SK-N-SH treated with all-trans-retinoic acid at 6 μM for 48 hours (cell line): Measurements from ENCODE around the gene SMIM9.

Experiments
- ATAC-seq: fragments of 200-7000 bp; cut with Tn5 transposase; 3 replicates; pipeline ENCODE4 v1.9.1; 2020; ENCODE audit warnings: mild to moderate bottlenecking, moderate library complexity
- ARNTL ChIP-seq: fragments of 450-650 bp; formaldehyde crosslinking; IDR thresholded peaks from 2 replicates; pipeline ENCODE4 v1.5.0; 2020; ENCODE audit warnings: low read depth, mild to moderate bottlenecking, moderate library complexity, borderline replicate concordance
- BACH2 ChIP-seq: fragments of 250-450 bp; sonication (Bioruptor Pico); IDR thresholded peaks from 2 replicates; pipeline ENCODE4 v1.9.0; 2021; ENCODE audit warnings: mild to moderate bottlenecking, borderline replicate concordance
- CSDC2 ChIP-seq: fragments of 250-450 bp; sonication (Bioruptor Pico); IDR thresholded peaks from 2 replicates; pipeline ENCODE4 v1.5.0; 2020; ENCODE audit warnings: mild to moderate bottlenecking, moderate library complexity
- ESRRG ChIP-seq: fragments of 250-450 bp; sonication (Bioruptor Pico); IDR thresholded peaks from 2 replicates; pipeline ENCODE4 v1.6.1; 2021; ENCODE audit warnings: mild to moderate bottlenecking
- ISL1 ChIP-seq: fragments of 250-450 bp; sonication (Bioruptor Pico); IDR thresholded peaks from 2 replicates; pipeline ENCODE4 v2.1.2; 2022; ENCODE audit warnings: mild to moderate bottlenecking, moderate library complexity
- PPARA ChIP-seq: fragments of 250-450 bp; sonication (Bioruptor Pico); IDR thresholded peaks from 2 replicates; pipeline ENCODE4 v1.5.0; 2020; ENCODE audit warnings: mild to moderate bottlenecking, borderline replicate concordance
- RARB ChIP-seq: fragments of 250-450 bp; sonication (Bioruptor Pico); IDR thresholded peaks from 2 replicates; pipeline ENCODE4 v1.8.0; 2021; ENCODE audit warnings: mild to moderate bottlenecking, moderate library complexity
- SNAI2 ChIP-seq: fragments of 250-450 bp; sonication (Bioruptor Pico); IDR thresholded peaks from 2 replicates; pipeline ENCODE4 v1.5.0; 2020; ENCODE audit warnings: mild to moderate bottlenecking, moderate library complexity
- TCF4 ChIP-seq: fragments of 250-450 bp; sonication (Bioruptor Pico); IDR thresholded peaks from 2 replicates; pipeline ENCODE4 v1.8.0; 2021; ENCODE audit warnings: mild to moderate bottlenecking, moderate library complexity, borderline replicate concordance
- TOX ChIP-seq: fragments of 250-450 bp; sonication (Bioruptor Pico); IDR thresholded peaks from 2 replicates; pipeline ENCODE4 v1.8.0; 2021; ENCODE audit warnings: mild to moderate bottlenecking, moderate library complexity, borderline replicate concordance
- ZC3H10 ChIP-seq: fragments of 250-450 bp; sonication (Bioruptor Pico); IDR thresholded peaks from 2 replicates; pipeline ENCODE4 v1.5.1; 2021; ENCODE audit warnings: mild to moderate bottlenecking, moderate library complexity
- ZFP3 ChIP-seq: fragments of 250-450 bp; sonication (Bioruptor Pico); IDR thresholded peaks from 2 replicates; pipeline ENCODE4 v1.5.0; 2020; ENCODE audit warnings: mild to moderate bottlenecking, moderate library complexity
- ZFP30 ChIP-seq: fragments of 450-650 bp; formaldehyde crosslinking; IDR thresholded peaks from 2 replicates; pipeline ENCODE4 v1.5.0; 2022; ENCODE audit warnings: mild to moderate bottlenecking, moderate library complexity
- ZNF70 ChIP-seq: fragments of 450-650 bp; formaldehyde crosslinking; IDR thresholded peaks from 2 replicates; pipeline ENCODE4 v1.5.0; 2020; ENCODE audit warnings: mild to moderate bottlenecking, moderate library complexity
- ZNF8 ChIP-seq: fragments of 450-650 bp; formaldehyde crosslinking; IDR thresholded peaks from 2 replicates; pipeline ENCODE4 v1.5.0; 2020; ENCODE audit warnings: mild to moderate bottlenecking, moderate library complexity
- TF ChIP-seq, protein P1 (sequence below): fragments of 250-450 bp; sonication (Bioruptor Pico); IDR thresholded peaks from 2 replicates; pipeline ENCODE4 v1.8.0; 2021; ENCODE audit warnings: low read depth, mild to moderate bottlenecking, moderate library complexity, borderline replicate concordance
- TF ChIP-seq, protein P2 (sequence below): fragments of 250-450 bp; sonication (Bioruptor Pico); IDR thresholded peaks from 2 replicates; pipeline ENCODE4 v1.8.0; 2020; ENCODE audit warnings: mild to moderate bottlenecking, moderate library complexity, borderline replicate concordance
- TF ChIP-seq, protein P3 (sequence below): fragments of 250-450 bp; sonication (Bioruptor Pico); IDR thresholded peaks from 2 replicates; pipeline ENCODE4 v1.5.0; 2020; ENCODE audit warnings: mild to moderate bottlenecking, moderate library complexity
- TF ChIP-seq, protein P4 (sequence below): fragments of 250-450 bp; sonication (Bioruptor Pico); IDR thresholded peaks from 2 replicates; pipeline ENCODE4 v1.5.1; 2020; ENCODE audit warnings: low read depth, mild to moderate bottlenecking, moderate library complexity
- TF ChIP-seq, protein P5 (sequence below): fragments of 250-450 bp; sonication (Bioruptor Pico); IDR thresholded peaks from 2 replicates; pipeline ENCODE4 v1.5.1; 2021; ENCODE audit warnings: mild to moderate bottlenecking, moderate library complexity

The SMIM9 gene

DNA sequence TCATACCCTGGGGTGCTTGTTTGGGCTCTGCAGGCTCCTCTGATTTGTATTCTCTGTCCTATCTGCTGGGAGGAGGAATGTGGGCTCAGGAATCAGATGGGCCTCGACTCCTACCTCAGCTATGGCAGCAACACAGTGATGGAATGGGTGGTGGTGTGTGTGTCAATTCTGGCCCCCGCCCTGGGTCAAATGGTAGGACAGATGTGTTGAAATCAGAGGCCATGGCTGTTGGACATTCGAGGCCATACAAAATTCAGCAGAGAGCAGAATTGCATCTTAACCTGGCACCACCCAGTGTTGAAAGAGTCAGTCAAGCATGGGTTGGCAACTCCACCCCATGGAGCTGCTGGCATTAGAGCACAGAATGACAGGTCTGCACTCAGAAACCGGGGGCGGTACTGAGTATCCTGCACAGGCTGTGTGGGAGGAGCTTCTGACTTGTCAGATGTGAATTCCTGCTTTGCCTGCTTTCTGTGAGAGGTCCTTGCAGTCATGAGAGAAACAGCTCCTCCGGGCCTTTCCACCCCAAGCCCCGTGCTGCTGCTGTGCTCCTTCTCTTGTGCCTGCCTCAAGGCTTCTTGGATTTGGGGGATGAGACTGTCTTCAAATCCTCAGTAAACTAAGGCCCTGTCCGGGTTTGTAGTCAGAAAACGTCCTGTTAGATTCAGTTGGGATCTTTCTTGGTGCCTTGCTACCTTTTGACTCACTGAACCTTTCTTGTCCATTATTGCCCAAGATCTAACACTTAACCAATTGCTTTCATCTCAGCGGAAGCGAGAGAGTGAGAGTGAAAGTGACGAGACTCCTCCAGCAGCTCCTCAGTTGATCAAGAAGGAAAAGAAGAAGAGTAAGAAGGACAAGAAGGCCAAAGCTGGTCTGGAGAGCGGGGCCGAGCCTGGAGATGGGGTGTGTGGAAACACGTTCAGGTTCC, 58.8 kb downstream of the SMIM9 start:
- TF ChIP-seq ZNF8 (CRISPR knock-in tag) = no peak
- no peak for TF ChIP-seq SNAI2
- TF ChIP-seq RARB (CRISPR knock-in tag) = no peak
- TF ChIP-seq, protein P1, sequence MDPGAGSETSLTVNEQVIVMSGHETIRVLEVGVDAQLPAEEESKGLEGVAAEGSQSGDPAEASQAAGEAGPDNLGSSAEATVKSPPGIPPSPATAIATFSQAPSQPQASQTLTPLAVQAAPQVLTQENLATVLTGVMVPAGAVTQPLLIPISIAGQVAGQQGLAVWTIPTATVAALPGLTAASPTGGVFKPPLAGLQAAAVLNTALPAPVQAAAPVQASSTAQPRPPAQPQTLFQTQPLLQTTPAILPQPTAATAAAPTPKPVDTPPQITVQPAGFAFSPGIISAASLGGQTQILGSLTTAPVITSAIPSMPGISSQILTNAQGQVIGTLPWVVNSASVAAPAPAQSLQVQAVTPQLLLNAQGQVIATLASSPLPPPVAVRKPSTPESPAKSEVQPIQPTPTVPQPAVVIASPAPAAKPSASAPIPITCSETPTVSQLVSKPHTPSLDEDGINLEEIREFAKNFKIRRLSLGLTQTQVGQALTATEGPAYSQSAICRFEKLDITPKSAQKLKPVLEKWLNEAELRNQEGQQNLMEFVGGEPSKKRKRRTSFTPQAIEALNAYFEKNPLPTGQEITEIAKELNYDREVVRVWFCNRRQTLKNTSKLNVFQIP (CRISPR knock-in tag) = no peak
- TF ChIP-seq, protein P2, sequence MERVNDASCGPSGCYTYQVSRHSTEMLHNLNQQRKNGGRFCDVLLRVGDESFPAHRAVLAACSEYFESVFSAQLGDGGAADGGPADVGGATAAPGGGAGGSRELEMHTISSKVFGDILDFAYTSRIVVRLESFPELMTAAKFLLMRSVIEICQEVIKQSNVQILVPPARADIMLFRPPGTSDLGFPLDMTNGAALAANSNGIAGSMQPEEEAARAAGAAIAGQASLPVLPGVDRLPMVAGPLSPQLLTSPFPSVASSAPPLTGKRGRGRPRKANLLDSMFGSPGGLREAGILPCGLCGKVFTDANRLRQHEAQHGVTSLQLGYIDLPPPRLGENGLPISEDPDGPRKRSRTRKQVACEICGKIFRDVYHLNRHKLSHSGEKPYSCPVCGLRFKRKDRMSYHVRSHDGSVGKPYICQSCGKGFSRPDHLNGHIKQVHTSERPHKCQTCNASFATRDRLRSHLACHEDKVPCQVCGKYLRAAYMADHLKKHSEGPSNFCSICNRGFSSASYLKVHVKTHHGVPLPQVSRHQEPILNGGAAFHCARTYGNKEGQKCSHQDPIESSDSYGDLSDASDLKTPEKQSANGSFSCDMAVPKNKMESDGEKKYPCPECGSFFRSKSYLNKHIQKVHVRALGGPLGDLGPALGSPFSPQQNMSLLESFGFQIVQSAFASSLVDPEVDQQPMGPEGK = no peak
- no peak for TF ChIP-seq ISL1
- TF ChIP-seq, protein P3, sequence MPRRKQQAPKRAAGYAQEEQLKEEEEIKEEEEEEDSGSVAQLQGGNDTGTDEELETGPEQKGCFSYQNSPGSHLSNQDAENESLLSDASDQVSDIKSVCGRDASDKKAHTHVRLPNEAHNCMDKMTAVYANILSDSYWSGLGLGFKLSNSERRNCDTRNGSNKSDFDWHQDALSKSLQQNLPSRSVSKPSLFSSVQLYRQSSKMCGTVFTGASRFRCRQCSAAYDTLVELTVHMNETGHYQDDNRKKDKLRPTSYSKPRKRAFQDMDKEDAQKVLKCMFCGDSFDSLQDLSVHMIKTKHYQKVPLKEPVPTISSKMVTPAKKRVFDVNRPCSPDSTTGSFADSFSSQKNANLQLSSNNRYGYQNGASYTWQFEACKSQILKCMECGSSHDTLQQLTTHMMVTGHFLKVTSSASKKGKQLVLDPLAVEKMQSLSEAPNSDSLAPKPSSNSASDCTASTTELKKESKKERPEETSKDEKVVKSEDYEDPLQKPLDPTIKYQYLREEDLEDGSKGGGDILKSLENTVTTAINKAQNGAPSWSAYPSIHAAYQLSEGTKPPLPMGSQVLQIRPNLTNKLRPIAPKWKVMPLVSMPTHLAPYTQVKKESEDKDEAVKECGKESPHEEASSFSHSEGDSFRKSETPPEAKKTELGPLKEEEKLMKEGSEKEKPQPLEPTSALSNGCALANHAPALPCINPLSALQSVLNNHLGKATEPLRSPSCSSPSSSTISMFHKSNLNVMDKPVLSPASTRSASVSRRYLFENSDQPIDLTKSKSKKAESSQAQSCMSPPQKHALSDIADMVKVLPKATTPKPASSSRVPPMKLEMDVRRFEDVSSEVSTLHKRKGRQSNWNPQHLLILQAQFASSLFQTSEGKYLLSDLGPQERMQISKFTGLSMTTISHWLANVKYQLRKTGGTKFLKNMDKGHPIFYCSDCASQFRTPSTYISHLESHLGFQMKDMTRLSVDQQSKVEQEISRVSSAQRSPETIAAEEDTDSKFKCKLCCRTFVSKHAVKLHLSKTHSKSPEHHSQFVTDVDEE = no peak
- TF ChIP-seq, all 23 proteins: peak for 0
- peak; percentile 49 for ATAC-seq

DNA sequence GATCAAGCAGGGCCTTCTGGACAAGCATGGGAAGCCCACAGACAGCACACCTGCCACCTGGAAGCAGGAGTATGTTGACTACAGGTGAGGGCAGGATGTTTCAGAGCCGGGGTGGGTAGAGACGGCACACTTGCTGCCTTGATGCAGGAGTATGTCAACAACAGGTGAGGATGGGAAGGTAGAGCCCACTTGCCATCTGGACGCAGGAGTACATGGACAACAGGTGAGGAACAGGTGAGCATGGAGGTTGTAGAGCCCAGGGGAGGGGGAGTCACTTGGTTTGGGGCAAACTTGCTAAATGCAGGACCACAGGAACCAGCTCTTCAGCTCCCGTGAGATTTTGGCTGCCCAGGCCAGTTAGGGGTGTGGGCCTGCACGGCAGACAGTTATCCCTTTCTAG, 59.8 kb downstream of the SMIM9 start:
- TF ChIP-seq PPARA = no peak
- no peak for TF ChIP-seq TCF4 (CRISPR knock-in tag)
- no peak for TF ChIP-seq BACH2
- TF ChIP-seq, protein P4, sequence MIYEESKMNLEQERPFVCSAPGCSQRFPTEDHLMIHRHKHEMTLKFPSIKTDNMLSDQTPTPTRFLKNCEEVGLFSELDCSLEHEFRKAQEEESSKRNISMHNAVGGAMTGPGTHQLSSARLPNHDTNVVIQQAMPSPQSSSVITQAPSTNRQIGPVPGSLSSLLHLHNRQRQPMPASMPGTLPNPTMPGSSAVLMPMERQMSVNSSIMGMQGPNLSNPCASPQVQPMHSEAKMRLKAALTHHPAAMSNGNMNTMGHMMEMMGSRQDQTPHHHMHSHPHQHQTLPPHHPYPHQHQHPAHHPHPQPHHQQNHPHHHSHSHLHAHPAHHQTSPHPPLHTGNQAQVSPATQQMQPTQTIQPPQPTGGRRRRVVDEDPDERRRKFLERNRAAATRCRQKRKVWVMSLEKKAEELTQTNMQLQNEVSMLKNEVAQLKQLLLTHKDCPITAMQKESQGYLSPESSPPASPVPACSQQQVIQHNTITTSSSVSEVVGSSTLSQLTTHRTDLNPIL (CRISPR knock-in tag) = no peak
- TF ChIP-seq ZNF70 (CRISPR knock-in tag) = no peak
- no peak for TF ChIP-seq CSDC2 (CRISPR knock-in tag)
- TF ChIP-seq ESRRG (CRISPR knock-in tag) = no peak
- TF ChIP-seq TOX (CRISPR knock-in tag) = no peak
- TF ChIP-seq, protein P2 = no peak
- no peak for TF ChIP-seq SNAI2
- no peak for TF ChIP-seq ARNTL (CRISPR knock-in tag)
- TF ChIP-seq, protein P1 (CRISPR knock-in tag) = no peak
- TF ChIP-seq, protein P3 = no peak
- no peak for TF ChIP-seq RARB (CRISPR knock-in tag)
- no peak for TF ChIP-seq ISL1
- TF ChIP-seq ZFP3 (CRISPR knock-in tag) = no peak
- TF ChIP-seq ZC3H10 = no peak
- TF ChIP-seq ZNF8 (CRISPR knock-in tag) = no peak
- TF ChIP-seq, protein P5, sequence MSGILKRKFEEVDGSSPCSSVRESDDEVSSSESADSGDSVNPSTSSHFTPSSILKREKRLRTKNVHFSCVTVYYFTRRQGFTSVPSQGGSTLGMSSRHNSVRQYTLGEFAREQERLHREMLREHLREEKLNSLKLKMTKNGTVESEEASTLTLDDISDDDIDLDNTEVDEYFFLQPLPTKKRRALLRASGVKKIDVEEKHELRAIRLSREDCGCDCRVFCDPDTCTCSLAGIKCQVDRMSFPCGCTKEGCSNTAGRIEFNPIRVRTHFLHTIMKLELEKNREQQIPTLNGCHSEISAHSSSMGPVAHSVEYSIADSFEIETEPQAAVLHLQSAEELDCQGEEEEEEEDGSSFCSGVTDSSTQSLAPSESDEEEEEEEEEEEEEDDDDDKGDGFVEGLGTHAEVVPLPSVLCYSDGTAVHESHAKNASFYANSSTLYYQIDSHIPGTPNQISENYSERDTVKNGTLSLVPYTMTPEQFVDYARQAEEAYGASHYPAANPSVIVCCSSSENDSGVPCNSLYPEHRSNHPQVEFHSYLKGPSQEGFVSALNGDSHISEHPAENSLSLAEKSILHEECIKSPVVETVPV (CRISPR knock-in tag) = no peak
- no peak for TF ChIP-seq ZFP30 (CRISPR knock-in tag)
- TF ChIP-seq, all 23 proteins: peak for 0
- no peak for ATAC-seq
